A549 (cell line): ENCODE results near the gene SLC1A1. TPM values are rescaled to one million over a fixed set of nuclear protein-coding genes. Genes with fewer than 3 reads are reported as not detected.

Experiments used
- ATAC-seq, 2 experiments: fragments of 200-7000 bp in 1 of 2; fragments of >200 bp in 1 of 2; cut with Nextera tagmentation in 1 of 2; cut with Tn5 transposase in 1 of 2; 3 replicates each; pipeline versions ENCODE4 v1.8.0 to v1.9.1; 2018 to 2020; ENCODE audit warnings: mild to moderate bottlenecking in 1 of 2, moderate library complexity in 1 of 2
- CTCF ChIA-PET: fragments of 300-600 bp; sonication (Branson Sonifier 250); formaldehyde crosslinking; extraction: SDS; loops from one replicate; lab custom pipeline; 2021; ENCODE audit warnings: antibody characterized with exemption, inconsistent platforms; lab: Yijun Ruan, JAX
- POLR2A ChIA-PET: fragments of 350-600 bp; formaldehyde crosslinking; extraction: SDS; loops from one replicate; lab custom pipeline; 2021; ENCODE audit warnings: antibody characterized with exemption, inconsistent platforms; lab: Yijun Ruan, JAX
- DNase-seq, 2 experiments: peaks; one replicate each; pipeline versions ENCODE4 v3.0.0 to v3.0.0-alpha.2; 2011 to 2016; ENCODE audit warnings: low read depth in 1 of 2, low spot score in 1 of 2
- FAIRE-seq: peaks from 2 replicates; lab custom pipeline; 2011; peaks lifted over from hg19 to GRCh38; lab: Jason Lieb, UNC
- H3K27ac ChIP-seq, 2 experiments: fragments of >200 bp; sonication (Bioruptor Twin); formaldehyde crosslinking; 3 replicates each; pipeline ENCODE4 v1.5.1; 2016 to 2017
- H3K4me1 ChIP-seq: fragments of >200 bp; sonication (Bioruptor Twin); formaldehyde crosslinking; 3 replicates; pipeline ENCODE4 v1.6.1; 2016
- H3K4me2 ChIP-seq: fragments of >200 bp; sonication (Bioruptor Twin); formaldehyde crosslinking; 3 replicates; pipeline ENCODE4 v1.6.1; 2016
- H3K4me3 ChIP-seq: fragments of >200 bp; sonication (Bioruptor Twin); formaldehyde crosslinking; 3 replicates; pipeline ENCODE4 v1.5.1; 2016
- H3K9me3 ChIP-seq: fragments of >200 bp; sonication (Bioruptor Twin); formaldehyde crosslinking; 3 replicates; pipeline ENCODE4 v1.6.1; 2016
- CHD4 ChIP-seq: fragments of 200-600 bp; sonication (generic); IDR thresholded peaks from 2 replicates; pipeline ENCODE4 v1.6.1; 2016; ENCODE audit warnings: antibody characterized with exemption, mild to moderate bottlenecking, borderline replicate concordance
- EHF ChIP-seq: fragments of 250-450 bp; sonication (Bioruptor Pico); IDR thresholded peaks from 2 replicates; pipeline ENCODE4 v1.5.0; 2020; ENCODE audit warnings: mild to moderate bottlenecking
- EP300 ChIP-seq, 2 experiments: fragments of >200 bp; sonication (Bioruptor Twin); formaldehyde crosslinking; IDR thresholded peaks; 2 replicates in 1 of 2; 3 replicates in 1 of 2; pipeline ENCODE4 v1.6.1; 2016 to 2017
- JUN ChIP-seq, 2 experiments: fragments of >200 bp; sonication (Bioruptor Twin); formaldehyde crosslinking; IDR thresholded peaks; 2 replicates in 1 of 2; 3 replicates in 1 of 2; pipeline ENCODE4 v1.6.1; 2016 to 2017
- NFE2L2 ChIP-seq: fragments of 150-350 bp; conservative IDR thresholded peaks from 2 replicates; pipeline ENCODE4 v1.6.1; 2014; ENCODE audit warnings: low read length
- NPAS2 ChIP-seq: fragments of 250-450 bp; sonication (Bioruptor Pico); IDR thresholded peaks from 2 replicates; pipeline ENCODE4 v1.8.0; 2022; ENCODE audit warnings: mild to moderate bottlenecking, moderate library complexity, borderline replicate concordance
- NR3C1 ChIP-seq: fragments of >200 bp; sonication (Bioruptor Twin); formaldehyde crosslinking; IDR thresholded peaks from 3 replicates; pipeline ENCODE4 v1.6.1; 2017
- PHF8 ChIP-seq: fragments of 200-600 bp; sonication (generic); IDR thresholded peaks from 2 replicates; pipeline ENCODE4 v1.6.1; 2016; ENCODE audit warnings: low read depth, mild to moderate bottlenecking, antibody characterized with exemption, moderate library complexity, borderline replicate concordance
- RAD21 ChIP-seq, 2 experiments: fragments of >200 bp in 1 of 2; sonication (Bioruptor Twin) in 1 of 2; formaldehyde crosslinking in 1 of 2; IDR thresholded peaks in 1 of 2; conservative IDR thresholded peaks in 1 of 2; 2 replicates in 1 of 2; 3 replicates in 1 of 2; pipeline ENCODE4 v1.6.1; 2012 to 2018; ENCODE audit warnings: inconsistent platforms in 1 of 2
- REST ChIP-seq: fragments of 200-600 bp; sonication (generic); IDR thresholded peaks from 2 replicates; pipeline ENCODE4 v1.6.1; 2016; ENCODE audit warnings: antibody characterized with exemption, mild to moderate bottlenecking, moderate library complexity
- TFCP2L1 ChIP-seq: fragments of 250-450 bp; sonication (Bioruptor Pico); IDR thresholded peaks from 2 replicates; pipeline ENCODE4 v1.5.0; 2021; ENCODE audit warnings: mild to moderate bottlenecking
- ZNF302 ChIP-seq: fragments of 250-450 bp; sonication (Bioruptor Pico); IDR thresholded peaks from 2 replicates; pipeline ENCODE4 v1.9.0; 2021; ENCODE audit warnings: inconsistent platforms, mild to moderate bottlenecking, moderate library complexity
- ZSCAN20 ChIP-seq: fragments of 250-450 bp; sonication (Bioruptor Pico); IDR thresholded peaks from 2 replicates; pipeline ENCODE4 v1.8.0; 2022; ENCODE audit warnings: mild to moderate bottlenecking, moderate library complexity
- WGBS: methylation state at CpG from one replicate; pipeline ENCODE4 v1.1.6; 2017; ENCODE audit errors: missing lambda C conversion rate; 5-methylcytosine and 5-hydroxymethylcytosine counted together
- polyA plus RNA-seq, 4 experiments: library from polyadenylated mRNA; depleted of rRNA in 3 of 4; stranded (reverse); fragments of >200 nt; fragmentation: RNase III in 1 of 4; extraction: RNeasy Plus Mini Kit Qiagen cat#74134 plus additional on column Dnase treatment in 1 of 4; gene quantifications; 2 replicates in 3 of 4; 3 replicates in 1 of 4; pipeline ENCODE4 v1.2.3, GENCODE V29; 2011 to 2017
- TF ChIP-seq, protein P1 (sequence below): fragments of 250-450 bp; sonication (Bioruptor Pico); IDR thresholded peaks from 2 replicates; pipeline ENCODE4 v1.5.0; 2020; ENCODE audit warnings: low read depth, mild to moderate bottlenecking, moderate library complexity
- TF ChIP-seq, protein P2 (sequence below): fragments of >200 bp; sonication (Bioruptor Twin); formaldehyde crosslinking; IDR thresholded peaks from 3 replicates; pipeline ENCODE4 v1.5.1; 2016
- TF ChIP-seq, protein P3 (sequence below): fragments of 250-450 bp; sonication (Bioruptor Pico); IDR thresholded peaks from 2 replicates; pipeline ENCODE4 v1.5.0; 2021; ENCODE audit warnings: mild to moderate bottlenecking, moderate library complexity, borderline replicate concordance

SLC1A1 gene
- polyA plus RNA-seq, 2 of the 4 experiments (the other 2 are of a cell fraction): 0.66 to 1.3 TPM

- H3K4me2 ChIP-seq: no peak overlapping the region
- H3K4me1 ChIP-seq: no peaks in the 10 kb centered on the region
- ChIA-PET POLR2A (no interaction called here), CTCF (no interaction called here)
- FAIRE-seq: no peak
- no peak overlapping the region for H3K4me3 ChIP-seq
- DNase-seq: no peak
- WGBS: 72% methylated on average over 7 of the region's 7 CpGs
- no peak overlapping the region for H3K27ac ChIP-seq
- no peaks in the 10 kb centered on the region for H3K9me3 ChIP-seq
- ATAC-seq: no peak
- TF ChIP-seq ZNF302 (no peak), CHD4 (no peak), EP300 (IDR thresholded peaks at IDR 0.05) (no peak), NPAS2 (no peak), TFCP2L1 (no peak), EHF (CRISPR knock-in tag) (no peak)
- TF ChIP-seq, protein P1, sequence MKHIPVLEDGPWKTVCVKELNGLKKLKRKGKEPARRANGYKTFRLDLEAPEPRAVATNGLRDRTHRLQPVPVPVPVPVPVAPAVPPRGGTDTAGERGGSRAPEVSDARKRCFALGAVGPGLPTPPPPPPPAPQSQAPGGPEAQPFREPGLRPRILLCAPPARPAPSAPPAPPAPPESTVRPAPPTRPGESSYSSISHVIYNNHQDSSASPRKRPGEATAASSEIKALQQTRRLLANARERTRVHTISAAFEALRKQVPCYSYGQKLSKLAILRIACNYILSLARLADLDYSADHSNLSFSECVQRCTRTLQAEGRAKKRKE (CRISPR knock-in tag): no peak
- TF ChIP-seq, protein P2, sequence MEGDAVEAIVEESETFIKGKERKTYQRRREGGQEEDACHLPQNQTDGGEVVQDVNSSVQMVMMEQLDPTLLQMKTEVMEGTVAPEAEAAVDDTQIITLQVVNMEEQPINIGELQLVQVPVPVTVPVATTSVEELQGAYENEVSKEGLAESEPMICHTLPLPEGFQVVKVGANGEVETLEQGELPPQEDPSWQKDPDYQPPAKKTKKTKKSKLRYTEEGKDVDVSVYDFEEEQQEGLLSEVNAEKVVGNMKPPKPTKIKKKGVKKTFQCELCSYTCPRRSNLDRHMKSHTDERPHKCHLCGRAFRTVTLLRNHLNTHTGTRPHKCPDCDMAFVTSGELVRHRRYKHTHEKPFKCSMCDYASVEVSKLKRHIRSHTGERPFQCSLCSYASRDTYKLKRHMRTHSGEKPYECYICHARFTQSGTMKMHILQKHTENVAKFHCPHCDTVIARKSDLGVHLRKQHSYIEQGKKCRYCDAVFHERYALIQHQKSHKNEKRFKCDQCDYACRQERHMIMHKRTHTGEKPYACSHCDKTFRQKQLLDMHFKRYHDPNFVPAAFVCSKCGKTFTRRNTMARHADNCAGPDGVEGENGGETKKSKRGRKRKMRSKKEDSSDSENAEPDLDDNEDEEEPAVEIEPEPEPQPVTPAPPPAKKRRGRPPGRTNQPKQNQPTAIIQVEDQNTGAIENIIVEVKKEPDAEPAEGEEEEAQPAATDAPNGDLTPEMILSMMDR: no peak
Measured at GRCh38 chr9:4508246-4508906, 18.1 kb downstream of the SLC1A1 start.

- POLR2A ChIA-PET: no interaction called here
- Histone ChIP-seq H3K27ac (no peak overlapping the region), H3K4me1 (no peaks in the 10 kb centered on the region), H3K4me3 (no peak overlapping the region), H3K4me2 (no peak overlapping the region), H3K9me3 (no peaks in the 10 kb centered on the region)
- FAIRE-seq: no peak
- ATAC-seq: no peak
- TF ChIP-seq TFCP2L1: no peak
- no peak for TF ChIP-seq RAD21 (conservative IDR thresholded peaks at IDR 0.05 in 1 of 2, IDR thresholded peaks at IDR 0.05 in 1 of 2)
- no peak for TF ChIP-seq PHF8
- TF ChIP-seq, protein P3, sequence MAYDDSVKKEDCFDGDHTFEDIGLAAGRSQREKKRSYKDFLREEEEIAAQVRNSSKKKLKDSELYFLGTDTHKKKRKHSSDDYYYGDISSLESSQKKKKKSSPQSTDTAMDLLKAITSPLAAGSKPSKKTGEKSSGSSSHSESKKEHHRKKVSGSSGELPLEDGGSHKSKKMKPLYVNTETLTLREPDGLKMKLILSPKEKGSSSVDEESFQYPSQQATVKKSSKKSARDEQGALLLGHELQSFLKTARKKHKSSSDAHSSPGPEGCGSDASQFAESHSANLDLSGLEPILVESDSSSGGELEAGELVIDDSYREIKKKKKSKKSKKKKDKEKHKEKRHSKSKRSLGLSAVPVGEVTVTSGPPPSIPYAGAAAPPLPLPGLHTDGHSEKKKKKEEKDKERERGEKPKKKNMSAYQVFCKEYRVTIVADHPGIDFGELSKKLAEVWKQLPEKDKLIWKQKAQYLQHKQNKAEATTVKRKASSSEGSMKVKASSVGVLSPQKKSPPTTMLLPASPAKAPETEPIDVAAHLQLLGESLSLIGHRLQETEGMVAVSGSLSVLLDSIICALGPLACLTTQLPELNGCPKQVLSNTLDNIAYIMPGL (CRISPR knock-in tag): no peak
- TF ChIP-seq, protein P2: no peak
- TF ChIP-seq JUN (IDR thresholded peaks at IDR 0.05): no peak
- TF ChIP-seq ZSCAN20: no peak
- no peak for TF ChIP-seq NFE2L2
- TF ChIP-seq REST: no peak
- TF ChIP-seq NR3C1: no peak
- 61% methylated on average over 3 of the region's 3 CpGs for WGBS
- CTCF ChIA-PET: no interaction called here
- no peak for DNase-seq
Measured at GRCh38 chr9:4508907-4509589, 18.8 kb downstream of the SLC1A1 start.
